Choroid plexus epithelial cell (primary cell): ENCODE measurements around the gene BTF3L4.

Experiments
- DNase-seq: peaks from one replicate; pipeline ENCODE4 v3.0.0-alpha.2; 2010; ENCODE audit warnings: low read depth
- H3K4me3 ChIP-seq: 2 replicates; pipeline ENCODE4 v1.5.1; 2011; ENCODE audit warnings: low read depth, mild to moderate bottlenecking, control low read depth, low read length, moderate library complexity
- TF ChIP-seq, protein P1 (sequence below): conservative IDR thresholded peaks from 2 replicates; pipeline ENCODE4 v1.5.1; 2011; ENCODE audit warnings: low read depth, mild to moderate bottlenecking, control low read depth, inconsistent platforms, low read length, moderate library complexity

Gene BTF3L4

DNA sequence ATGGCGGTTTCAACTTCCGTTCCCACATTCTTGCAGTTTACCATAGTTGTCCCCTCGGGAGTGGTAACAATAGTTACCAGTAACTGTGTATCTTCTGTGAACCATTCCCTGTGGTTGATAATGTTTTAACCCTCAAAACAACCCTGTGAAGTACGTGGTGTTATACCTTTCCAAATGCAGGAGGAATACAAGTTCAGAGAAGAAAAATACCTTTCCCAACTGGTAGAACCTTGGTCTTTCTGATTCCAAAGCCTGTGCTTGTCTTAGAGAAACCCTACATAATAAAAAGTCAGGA lies 789 bp downstream of the BTF3L4 start:
- H3K4me3 ChIP-seq = peak overlapping the region; percentile 88
- DNase-seq = peak; percentile 75
- TF ChIP-seq, protein P1, sequence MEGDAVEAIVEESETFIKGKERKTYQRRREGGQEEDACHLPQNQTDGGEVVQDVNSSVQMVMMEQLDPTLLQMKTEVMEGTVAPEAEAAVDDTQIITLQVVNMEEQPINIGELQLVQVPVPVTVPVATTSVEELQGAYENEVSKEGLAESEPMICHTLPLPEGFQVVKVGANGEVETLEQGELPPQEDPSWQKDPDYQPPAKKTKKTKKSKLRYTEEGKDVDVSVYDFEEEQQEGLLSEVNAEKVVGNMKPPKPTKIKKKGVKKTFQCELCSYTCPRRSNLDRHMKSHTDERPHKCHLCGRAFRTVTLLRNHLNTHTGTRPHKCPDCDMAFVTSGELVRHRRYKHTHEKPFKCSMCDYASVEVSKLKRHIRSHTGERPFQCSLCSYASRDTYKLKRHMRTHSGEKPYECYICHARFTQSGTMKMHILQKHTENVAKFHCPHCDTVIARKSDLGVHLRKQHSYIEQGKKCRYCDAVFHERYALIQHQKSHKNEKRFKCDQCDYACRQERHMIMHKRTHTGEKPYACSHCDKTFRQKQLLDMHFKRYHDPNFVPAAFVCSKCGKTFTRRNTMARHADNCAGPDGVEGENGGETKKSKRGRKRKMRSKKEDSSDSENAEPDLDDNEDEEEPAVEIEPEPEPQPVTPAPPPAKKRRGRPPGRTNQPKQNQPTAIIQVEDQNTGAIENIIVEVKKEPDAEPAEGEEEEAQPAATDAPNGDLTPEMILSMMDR = no peak

DNA sequence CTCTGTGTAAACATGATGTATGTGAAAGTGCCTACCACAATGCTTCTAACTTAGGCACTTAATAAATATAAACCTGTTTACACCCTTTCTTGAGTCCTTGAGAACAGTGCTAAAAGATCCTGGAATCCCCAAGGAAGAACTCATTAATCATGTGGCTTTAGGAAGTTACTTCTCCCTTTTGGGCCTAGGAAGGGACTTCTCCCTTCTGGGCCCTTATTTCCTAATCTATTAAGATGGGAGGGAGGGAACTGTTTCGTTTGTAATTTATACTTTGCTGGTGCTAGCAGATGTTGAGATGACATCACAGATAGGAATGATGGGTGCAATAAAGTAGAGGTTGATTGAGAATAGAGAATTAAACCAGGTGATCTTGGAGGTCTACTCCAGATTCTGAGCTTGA lies 1.2 kb downstream of the BTF3L4 start:
- TF ChIP-seq, protein P1 = no peak
- peak overlapping the region; percentile 88 for H3K4me3 ChIP-seq
- peak; percentile 19 for DNase-seq

DNA sequence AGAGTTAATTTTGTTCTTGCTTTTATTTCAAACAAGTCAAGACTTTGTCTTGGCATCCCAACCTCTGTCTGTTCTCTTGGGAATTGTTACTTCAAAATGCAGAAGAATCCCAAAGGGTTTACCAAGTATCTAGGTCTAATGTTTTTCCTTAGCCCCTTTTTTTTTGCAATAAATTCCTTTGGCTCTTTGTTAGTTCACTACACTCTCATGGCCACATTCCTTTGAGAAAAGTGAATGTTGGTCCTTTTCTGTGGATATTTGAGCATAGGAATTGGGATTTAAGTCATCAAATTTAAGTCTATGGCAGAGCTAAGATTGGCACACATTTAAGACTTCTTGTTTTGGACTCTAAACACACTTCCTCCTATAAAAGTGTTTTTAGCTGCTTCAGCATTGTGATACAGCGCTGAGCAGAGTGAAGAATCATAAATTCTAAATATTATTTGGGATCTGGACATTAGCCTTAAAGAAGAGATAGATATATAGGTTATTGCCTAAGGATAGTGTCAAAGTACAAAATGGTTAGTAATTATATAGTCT lies 1.9 kb downstream of the BTF3L4 start:
- TF ChIP-seq, protein P1 = no peak
- H3K4me3 ChIP-seq = no peak overlapping the region
- DNase-seq = peak; percentile 10

DNA sequence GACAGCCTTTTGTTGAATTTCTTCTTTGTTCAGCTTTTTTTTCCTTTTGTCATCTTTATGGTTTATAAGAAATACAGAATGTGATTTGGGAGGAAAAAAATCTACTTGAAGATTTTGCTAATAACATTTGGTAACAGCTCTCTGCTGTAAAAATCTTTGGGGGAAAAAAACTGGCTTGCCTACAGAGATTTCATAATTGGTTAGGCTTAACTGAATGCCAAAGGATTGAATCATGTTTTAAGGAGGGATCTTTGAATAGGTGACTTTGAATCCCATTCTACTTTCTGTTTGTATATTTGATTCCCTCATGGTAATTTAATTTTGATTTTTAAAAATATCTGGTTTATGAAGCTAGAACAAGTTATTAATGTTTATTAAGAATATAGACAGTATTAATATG lies 3.2 kb downstream of the BTF3L4 start:
- peak; percentile 70 for DNase-seq
- no peak overlapping the region for H3K4me3 ChIP-seq
- TF ChIP-seq, protein P1 = no peak

GRCh38 chr1:52059888-52060287 lies 3.8 kb downstream of the BTF3L4 start:
- DNase-seq = no peak
- TF ChIP-seq, protein P1 = no peak
- no peak overlapping the region for H3K4me3 ChIP-seq

DNA sequence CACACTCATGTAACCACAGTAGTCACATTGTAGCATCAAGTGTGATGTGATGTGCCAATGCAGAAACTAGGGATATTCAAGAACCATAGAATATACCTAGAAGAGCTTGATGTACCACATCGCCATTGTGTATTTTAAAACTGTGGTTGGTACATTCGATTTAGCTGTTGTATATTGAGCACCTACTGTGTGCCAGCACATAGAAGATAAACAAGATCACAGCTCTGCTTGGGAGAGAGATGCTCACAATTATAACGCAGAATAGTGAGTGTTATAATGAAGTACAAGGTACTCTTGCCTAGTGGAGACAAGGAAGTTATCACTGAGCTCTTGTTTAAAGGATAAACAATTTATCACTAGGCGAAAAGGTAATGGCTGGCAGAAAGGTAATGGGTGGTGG lies 4.7 kb downstream of the BTF3L4 start:
- DNase-seq = no peak
- no peak overlapping the region for H3K4me3 ChIP-seq
- TF ChIP-seq, protein P1 = no peak

- TF ChIP-seq, protein P1 = no peak
These were observed 7.1 kb downstream of the BTF3L4 start for GRCh38 chr1:52063192-52063591.

More at GRCh38 chr1:52063192-52063591, 7.1 kb downstream of the BTF3L4 start:
- DNase-seq = no peak
- H3K4me3 ChIP-seq = no peak overlapping the region
